ENCODE measurements around the gene MROH2A.
A peak's percentile ranks its signal among the peaks of the same experiment; 100 is the strongest.

MROH2A gene

GRCh38 chr2:233844064-233844807 lies 66.1 kb downstream of the MROH2A start:
- Histone ChIP-seq H3K27me3 (ENCODE audit: insufficient read depth, low read length) (no peaks in the 10 kb centered on the region), H3K36me3 (ENCODE audit: insufficient read depth, low read length) (peaks cover 93% of the 10 kb centered on the region), H3K4me1 (ENCODE audit: insufficient read depth, low read length) (no peaks in the 10 kb centered on the region)

GRCh38 chr2:233844836-233845235 lies 66.7 kb downstream of the MROH2A start:
- no peaks in the 10 kb centered on the region for H3K4me1 ChIP-seq (ENCODE audit: insufficient read depth, low read length)
- no peaks in the 10 kb centered on the region for H3K9me3 ChIP-seq (ENCODE audit: low read length)
- H2AFZ ChIP-seq (ENCODE audit: low read depth, low read length), result no peak overlapping the region
- no peak overlapping the region for H3K4me3 ChIP-seq (ENCODE audit: low read length)
- peaks cover 93% of the 10 kb centered on the region for H3K36me3 ChIP-seq (ENCODE audit: insufficient read depth, low read length)
- H3K27me3 ChIP-seq (ENCODE audit: insufficient read depth, low read length), result no peaks in the 10 kb centered on the region

More at GRCh38 chr2:233844064-233844807, 66.1 kb downstream of the MROH2A start:
- H2AFZ ChIP-seq (ENCODE audit: low read depth, low read length), result no peak overlapping the region
- no peak overlapping the region for H3K4me3 ChIP-seq (ENCODE audit: low read length)
- no peaks in the 10 kb centered on the region for H3K9me3 ChIP-seq (ENCODE audit: low read length)

GRCh38 chr2:233845301-233846060 lies 67.4 kb downstream of the MROH2A start:
- Histone ChIP-seq H3K4me3 (ENCODE audit: low read length) (no peak overlapping the region), H3K9me3 (ENCODE audit: low read length) (no peaks in the 10 kb centered on the region), H3K36me3 (ENCODE audit: insufficient read depth, low read length) (peaks cover 93% of the 10 kb centered on the region)

GRCh38 chr2:233846387-233847247 lies 68.5 kb downstream of the MROH2A start:
- Histone ChIP-seq H3K4me1 (ENCODE audit: insufficient read depth, low read length) (no peaks in the 10 kb centered on the region), H3K36me3 (ENCODE audit: insufficient read depth, low read length) (peaks cover 91% of the 10 kb centered on the region), H3K27me3 (ENCODE audit: insufficient read depth, low read length) (no peaks in the 10 kb centered on the region), H2AFZ (ENCODE audit: low read depth, low read length) (no peak overlapping the region), H3K9me3 (ENCODE audit: low read length) (no peaks in the 10 kb centered on the region), H3K4me3 (ENCODE audit: low read length) (no peak overlapping the region)

More at GRCh38 chr2:233845301-233846060, 67.4 kb downstream of the MROH2A start:
- H2AFZ ChIP-seq (ENCODE audit: low read depth, low read length), result no peak overlapping the region
- H3K27me3 ChIP-seq (ENCODE audit: insufficient read depth, low read length), result no peaks in the 10 kb centered on the region
- no peaks in the 10 kb centered on the region for H3K4me1 ChIP-seq (ENCODE audit: insufficient read depth, low read length)

- H3K36me3 ChIP-seq (ENCODE audit: insufficient read depth, low read length), result peaks cover 91% of the 10 kb centered on the region
Measured at GRCh38 chr2:233847248-233847898, 69.2 kb downstream of the MROH2A start.

GRCh38 chr2:233848276-233848675 lies 70.1 kb downstream of the MROH2A start:
- no peak overlapping the region for H3K4me3 ChIP-seq (ENCODE audit: low read length)
- H3K4me1 ChIP-seq (ENCODE audit: insufficient read depth, low read length), result peaks cover 16% of the 10 kb centered on the region
- H3K27me3 ChIP-seq (ENCODE audit: insufficient read depth, low read length), result no peaks in the 10 kb centered on the region
- no peak overlapping the region for H2AFZ ChIP-seq (ENCODE audit: low read depth, low read length)
- no peaks in the 10 kb centered on the region for H3K9me3 ChIP-seq (ENCODE audit: low read length)
- H3K36me3 ChIP-seq (ENCODE audit: insufficient read depth, low read length), result peaks cover 90% of the 10 kb centered on the region

More at GRCh38 chr2:233847248-233847898, 69.2 kb downstream of the MROH2A start:
- Histone ChIP-seq H3K27me3 (ENCODE audit: insufficient read depth, low read length) (no peaks in the 10 kb centered on the region), H3K9me3 (ENCODE audit: low read length) (no peaks in the 10 kb centered on the region), H3K4me1 (ENCODE audit: insufficient read depth, low read length) (peaks cover 7% of the 10 kb centered on the region), H3K4me3 (ENCODE audit: low read length) (no peak overlapping the region), H2AFZ (ENCODE audit: low read depth, low read length) (no peak overlapping the region)

- Histone ChIP-seq H2AFZ (ENCODE audit: low read depth, low read length) (no peak overlapping the region), H3K9me3 (ENCODE audit: low read length) (no peaks in the 10 kb centered on the region), H3K27me3 (ENCODE audit: insufficient read depth, low read length) (no peaks in the 10 kb centered on the region), H3K36me3 (ENCODE audit: insufficient read depth, low read length) (peaks cover 75% of the 10 kb centered on the region), H3K4me1 (ENCODE audit: insufficient read depth, low read length) (peaks cover 22% of the 10 kb centered on the region), H3K4me3 (ENCODE audit: low read length) (no peak overlapping the region)
Measured at GRCh38 chr2:233849607-233850271, 71.6 kb downstream of the MROH2A start.

- no peaks in the 10 kb centered on the region for H3K27me3 ChIP-seq (ENCODE audit: insufficient read depth, low read length)
- H2AFZ ChIP-seq (ENCODE audit: low read depth, low read length), result no peak overlapping the region
- peaks cover 28% of the 10 kb centered on the region for H3K4me1 ChIP-seq (ENCODE audit: insufficient read depth, low read length)
- H3K9me3 ChIP-seq (ENCODE audit: low read length), result no peaks in the 10 kb centered on the region
- H3K36me3 ChIP-seq (ENCODE audit: insufficient read depth, low read length), result peaks cover 68% of the 10 kb centered on the region
- no peak overlapping the region for H3K4me3 ChIP-seq (ENCODE audit: low read length)
Measured at GRCh38 chr2:233850745-233851144, 72.6 kb downstream of the MROH2A start.

- Histone ChIP-seq H3K27me3 (ENCODE audit: insufficient read depth, low read length) (no peaks in the 10 kb centered on the region), H3K4me3 (ENCODE audit: low read length) (no peak overlapping the region), H3K4me1 (ENCODE audit: insufficient read depth, low read length) (peaks cover 30% of the 10 kb centered on the region), H3K9me3 (ENCODE audit: low read length) (no peaks in the 10 kb centered on the region), H3K36me3 (ENCODE audit: insufficient read depth, low read length) (peaks cover 65% of the 10 kb centered on the region), H2AFZ (ENCODE audit: low read depth, low read length) (no peak overlapping the region)
Measured at GRCh38 chr2:233851169-233851568, 73.0 kb downstream of the MROH2A start.

- peaks cover 57% of the 10 kb centered on the region for H3K36me3 ChIP-seq (ENCODE audit: insufficient read depth, low read length)
- H2AFZ ChIP-seq (ENCODE audit: low read depth, low read length), result no peak overlapping the region
- peaks cover 30% of the 10 kb centered on the region for H3K4me1 ChIP-seq (ENCODE audit: insufficient read depth, low read length)
- no peaks in the 10 kb centered on the region for H3K9me3 ChIP-seq (ENCODE audit: low read length)
- peak overlapping the region; percentile 94 for H3K4me3 ChIP-seq (ENCODE audit: low read length)
- no peaks in the 10 kb centered on the region for H3K27me3 ChIP-seq (ENCODE audit: insufficient read depth, low read length)
Measured at GRCh38 chr2:233852056-233852455, 73.9 kb downstream of the MROH2A start.

- Histone ChIP-seq H3K4me1 (ENCODE audit: insufficient read depth, low read length) (peaks cover 30% of the 10 kb centered on the region), H3K36me3 (ENCODE audit: insufficient read depth, low read length) (peaks cover 44% of the 10 kb centered on the region), H3K27me3 (ENCODE audit: insufficient read depth, low read length) (no peaks in the 10 kb centered on the region), H3K9me3 (ENCODE audit: low read length) (no peaks in the 10 kb centered on the region), H3K4me3 (ENCODE audit: low read length) (peak overlapping the region; percentile 94), H2AFZ (ENCODE audit: low read depth, low read length) (peak overlapping the region; percentile 98)
Measured at GRCh38 chr2:233853353-233853752, 75.2 kb downstream of the MROH2A start.

- Histone ChIP-seq H3K4me3 (ENCODE audit: low read length) (peak overlapping the region; percentile 94), H3K27me3 (ENCODE audit: insufficient read depth, low read length) (no peaks in the 10 kb centered on the region), H3K9me3 (ENCODE audit: low read length) (no peaks in the 10 kb centered on the region), H3K4me1 (ENCODE audit: insufficient read depth, low read length) (peaks cover 30% of the 10 kb centered on the region), H2AFZ (ENCODE audit: low read depth, low read length) (peak overlapping the region; percentile 98), H3K36me3 (ENCODE audit: insufficient read depth, low read length) (peaks cover 39% of the 10 kb centered on the region)
Measured at GRCh38 chr2:233853883-233854240, 75.7 kb downstream of the MROH2A start.
